SK-N-SH (cell line): ENCODE data around the gene PBX2. TPM values are rescaled to one million over a fixed set of nuclear protein-coding genes. Genes with fewer than 3 reads are reported as not detected.

ENCODE experiments used
- CTCF ChIA-PET: fragments of 300-600, 350-600 bp; formaldehyde crosslinking; extraction: SDS; loops from one replicate; lab custom pipeline; 2021; lab: Yijun Ruan, JAX
- POLR2A ChIA-PET: fragments of 350-600 bp; sonication (Branson Sonifier 250); formaldehyde crosslinking; extraction: SDS; loops from one replicate; lab custom pipeline; 2020; ENCODE audit warnings: antibody characterized with exemption, inconsistent platforms; lab: Yijun Ruan, JAX
- DNase-seq: peaks from one replicate; pipeline ENCODE4 v3.0.0; 2012
- H2AFZ ChIP-seq: fragments of 200-600 bp; sonication (generic); 2 replicates; pipeline ENCODE4 v1.8.1; 2016; ENCODE audit warnings: antibody characterized with exemption, mild to moderate bottlenecking, low read depth
- H3F3A ChIP-seq: fragments of 200-600 bp; sonication (generic); replicated peaks from 2 replicates; pipeline ENCODE3; 2016; ENCODE audit warnings: antibody characterized with exemption, mild to moderate bottlenecking; ENCODE audit not compliant: insufficient read depth
- H3K27ac ChIP-seq, 2 experiments: fragments of 200-500 bp in 1 of 2; fragments of 200-600 bp in 1 of 2; sonication (Bioruptor generic) in 1 of 2; sonication (generic), shearing (Covaris generic) in 1 of 2; 2 replicates each; pipeline versions ENCODE4 v1.5.1 to v1.6.1; 2014 to 2016; ENCODE audit warnings: low read depth in 2 of 2, inconsistent platforms in 1 of 2, low read length in 1 of 2, mild to moderate bottlenecking in 1 of 2, mixed read lengths in 1 of 2
- H3K27me3 ChIP-seq: fragments of 200-600 bp; sonication (generic), shearing (Covaris generic); 2 replicates; pipeline ENCODE4 v1.6.1; 2016; ENCODE audit warnings: mixed run types; ENCODE audit not compliant: insufficient read depth
- H3K36me3 ChIP-seq, 2 experiments: fragments of 200-500 bp in 1 of 2; fragments of 200-600 bp in 1 of 2; sonication (Bioruptor generic) in 1 of 2; sonication (generic) in 1 of 2; replicated peaks in 1 of 2; 2 replicates each; pipeline versions ENCODE3 to v1.5.1; 2014 to 2016; ENCODE audit warnings: low read length in 1 of 2, mild to moderate bottlenecking in 1 of 2; ENCODE audit not compliant: insufficient read depth in 2 of 2, control insufficient read depth in 1 of 2
- H3K4me1 ChIP-seq, 2 experiments: fragments of 200-500 bp in 1 of 2; fragments of 200-600 bp in 1 of 2; sonication (Bioruptor generic) in 1 of 2; sonication (generic), shearing (Covaris generic) in 1 of 2; 2 replicates each; pipeline versions ENCODE4 v1.5.1 to v1.6.1; 2014 to 2016; ENCODE audit warnings: low read depth in 1 of 2, low read length in 1 of 2, mixed run types in 1 of 2; ENCODE audit not compliant: insufficient read depth in 2 of 2, control insufficient read depth in 1 of 2
- H3K4me2 ChIP-seq: fragments of 200-600 bp; sonication (generic), shearing (Covaris generic); 2 replicates; pipeline ENCODE4 v1.6.1; 2017; ENCODE audit warnings: mixed run types
- H3K4me3 ChIP-seq, 2 experiments: fragments of 200-500 bp in 1 of 2; fragments of 200-600 bp in 1 of 2; sonication (Bioruptor generic) in 1 of 2; sonication (generic), shearing (Covaris generic) in 1 of 2; 2 replicates each; pipeline versions ENCODE4 v1.5.1 to v1.8.1; 2014 to 2016; ENCODE audit warnings: low read depth in 2 of 2, inconsistent platforms in 1 of 2, low read length in 1 of 2, mild to moderate bottlenecking in 1 of 2, mixed read lengths in 1 of 2, moderate library complexity in 1 of 2
- H3K79me2 ChIP-seq: fragments of 200-600 bp; sonication (generic); 2 replicates; pipeline ENCODE4 v1.8.1; 2017; ENCODE audit warnings: mild to moderate bottlenecking; ENCODE audit not compliant: insufficient read depth
- H3K9ac ChIP-seq: fragments of 200-600 bp; sonication (generic); 2 replicates; pipeline ENCODE4 v1.6.1; 2017; ENCODE audit warnings: mixed run types
- H3K9me2 ChIP-seq: fragments of 200-600 bp; sonication (generic); 2 replicates; pipeline ENCODE4 v1.6.1; 2017; ENCODE audit warnings: mixed run types
- H3K9me3 ChIP-seq: fragments of 200-600 bp; sonication (generic); 2 replicates; pipeline ENCODE4 v1.6.1; 2017; ENCODE audit warnings: mixed run types, mild to moderate bottlenecking, moderate library complexity
- H4K20me1 ChIP-seq: fragments of 200-600 bp; sonication (generic); 2 replicates; pipeline ENCODE4 v1.6.1; 2017; ENCODE audit warnings: mild to moderate bottlenecking, mixed run types; ENCODE audit not compliant: insufficient read depth
- CTCF ChIP-seq: fragments of 200-600 bp; sonication (generic); IDR thresholded peaks from 2 replicates; pipeline ENCODE4 v1.6.1; 2017; ENCODE audit warnings: antibody characterized with exemption, mild to moderate bottlenecking, moderate library complexity
- EP300 ChIP-seq, 2 experiments: IDR thresholded peaks; 2 replicates each; pipeline versions ENCODE4 v1.4.0 to v1.6.1; 2012; ENCODE audit warnings: borderline replicate concordance in 1 of 2, low read depth in 1 of 2, low read length in 1 of 2
- FOSL2 ChIP-seq: IDR thresholded peaks from 2 replicates; pipeline ENCODE4 v1.4.0; 2012; ENCODE audit warnings: low read depth, mild to moderate bottlenecking, moderate library complexity, borderline replicate concordance
- IRF3 ChIP-seq: fragments of 150-350 bp; IDR thresholded peaks from 2 replicates; pipeline ENCODE4 v1.6.1; 2016; ENCODE audit warnings: mild to moderate bottlenecking, low read depth, low read length
- JUND ChIP-seq: IDR thresholded peaks from 2 replicates; pipeline ENCODE4 v1.4.0; 2012
- MAX ChIP-seq: IDR thresholded peaks from 2 replicates; pipeline ENCODE4 v1.4.0; 2012; ENCODE audit warnings: low read depth
- NFIC ChIP-seq: IDR thresholded peaks from 2 replicates; pipeline ENCODE4 v1.4.0; 2012; ENCODE audit warnings: borderline replicate concordance
- PBX3 ChIP-seq: IDR thresholded peaks from 2 replicates; pipeline ENCODE4; 2012
- REST ChIP-seq: IDR thresholded peaks from 2 replicates; pipeline ENCODE4 v1.6.1; 2012; ENCODE audit warnings: mild to moderate bottlenecking, low read depth, low read length, moderate library complexity
- RFX5 ChIP-seq: IDR thresholded peaks from 2 replicates; pipeline ENCODE4 v1.6.1; 2012; ENCODE audit warnings: mild to moderate bottlenecking, improper control_type of control experiment, low read length
- TAF1 ChIP-seq: IDR thresholded peaks from 2 replicates; pipeline ENCODE4 v1.6.1; 2012; ENCODE audit warnings: low read depth, mild to moderate bottlenecking, low read length, moderate library complexity, borderline replicate concordance
- TEAD4 ChIP-seq: IDR thresholded peaks from 2 replicates; pipeline ENCODE4 v1.4.0; 2012; ENCODE audit warnings: mild to moderate bottlenecking, borderline replicate concordance; ENCODE audit not compliant: insufficient read depth
- USF1 ChIP-seq: IDR thresholded peaks from 2 replicates; pipeline ENCODE4 v1.4.0; 2012; ENCODE audit warnings: low read depth, borderline replicate concordance
- WGBS: methylation state at CpG from one replicate; pipeline ENCODE4 v1.1.6; 2017; ENCODE audit warnings: low lambda C conversion rate; 5-methylcytosine and 5-hydroxymethylcytosine counted together
- polyA plus RNA-seq, 3 experiments: library from polyadenylated mRNA; depleted of rRNA; stranded (reverse); fragments of >200 nt; gene quantifications; 2 replicates each; pipeline ENCODE4 v1.2.3, GENCODE V29; 2012

Gene PBX2
- polyA plus RNA-seq, 1 of the 3 experiments (the other 2 are of a cell fraction), result 74.5 TPM

- no peak for TF ChIP-seq REST
- no peak for TF ChIP-seq NFIC
- TF ChIP-seq RFX5, result no peak
- no peak for TF ChIP-seq EP300 (IDR thresholded peaks at IDR 0.05; ENCODE audit: borderline replicate concordance in 1 of 2, low read depth in 1 of 2, low read length in 1 of 2)
- TF ChIP-seq JUND, result no peak
- TF ChIP-seq USF1, result no peak
Measured at GRCh38 chr6:32191696-32192607, 1.9 kb upstream of the PBX2 start (continued).

GRCh38 chr6:32190911-32191677 lies 1.1 kb upstream of the PBX2 start:
- no peak overlapping the region; a peak in 1 of 4 replicates for H3K4me3 ChIP-seq
- H3K4me2 ChIP-seq, result peak overlapping the region; percentile 92; the same call in 1 of the 2 replicates
- H3K9me3 ChIP-seq, result no peaks in the 10 kb centered on the region
- no peak for DNase-seq
- CTCF ChIA-PET, result interaction anchor here (2.1 to 2.2 kb wide), 2 partner anchors 22 to 73 kb away, joined by 5 to 7 read pairs; no protein-coding TSS in a partner anchor
- H3K79me2 ChIP-seq, result peaks cover 21% of the 10 kb centered on the region
- H3K36me3 ChIP-seq, result peaks cover 8 to 17% of the 10 kb centered on the region in 2 experiments
- peaks cover 0 to 25% of the 10 kb centered on the region in 2 experiments; a peak in 1 of 4 replicates for H3K4me1 ChIP-seq
- H3K27ac ChIP-seq, result peak overlapping the region; percentile 29 to 87; a peak in 3 of 4 replicates
- H4K20me1 ChIP-seq, result no peaks in the 10 kb centered on the region
- POLR2A ChIA-PET, result interaction anchor here (3.1 kb wide), 1 partner anchor 13 kb away, joined by 22 read pairs; the partner anchor contains the start of gene RNF5
- no peak overlapping the region for H2AFZ ChIP-seq
- no peaks in the 10 kb centered on the region for H3K9me2 ChIP-seq
- H3K27me3 ChIP-seq, result no peaks in the 10 kb centered on the region
- H3K9ac ChIP-seq, result no peak overlapping the region
- WGBS, result 98% methylated on average over 8 of the region's 8 CpGs
- H3F3A ChIP-seq, result peaks cover 19% of the 10 kb centered on the region
- TF ChIP-seq FOSL2, result no peak
- no peak for TF ChIP-seq PBX3
- TF ChIP-seq CTCF, result no peak
- no peak for TF ChIP-seq TEAD4
- no peak for TF ChIP-seq REST
- TF ChIP-seq TAF1, result no peak
- TF ChIP-seq IRF3, result no peak
- TF ChIP-seq RFX5, result no peak
- TF ChIP-seq MAX, result no peak
